Measurements from ENCODE around the gene TRIM65.

Gene TRIM65

DNA sequence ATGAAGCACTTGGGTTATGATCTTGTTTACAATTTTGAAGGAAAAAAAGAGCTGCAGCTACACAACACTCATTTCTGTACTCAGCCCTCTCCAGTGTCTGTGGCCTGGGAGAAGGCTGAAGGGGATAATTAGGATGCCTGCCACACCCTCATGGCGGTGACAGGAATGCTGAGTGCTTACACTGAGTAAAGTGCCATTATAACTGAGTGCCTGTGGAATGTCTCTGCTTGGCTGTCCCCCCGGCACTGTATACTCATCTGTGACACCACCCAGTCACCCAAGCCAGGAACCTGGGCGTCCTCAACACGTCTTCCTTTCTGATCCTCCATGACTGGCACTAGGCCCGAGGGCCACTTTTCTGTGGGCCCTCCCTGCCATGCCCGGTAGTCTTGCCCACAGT, 11.4 kb upstream of the TRIM65 start:
- no peak overlapping the region for H3K4me3 ChIP-seq (ENCODE audit: low read depth, low read length)
- CTCF ChIA-PET = interaction anchor here (0.9 to 10.7 kb wide), 5 partner anchors 12 to 135 kb away, joined by 3 to 276 read pairs (median 5); partner anchors contain the start of genes CDK3 and TRIM65
- DNase-seq (ENCODE audit: low read depth, low spot score) = no peak
- POLR2A ChIA-PET = no interaction called here
- TF ChIP-seq CTCF (IDR thresholded peaks at IDR 0.05; ENCODE audit: insufficient read depth, low read length, missing control alignments) = no peak

GRCh38 chr17:75906143-75906884, 9.6 kb upstream of the TRIM65 start:
- no peak for DNase-seq (ENCODE audit: low read depth, low spot score)
- POLR2A ChIA-PET = interaction anchor here (1.6 kb wide), 1 partner anchor 29 kb away, joined by 3 read pairs; no protein-coding TSS in a partner anchor
- TF ChIP-seq CTCF (IDR thresholded peaks at IDR 0.05; ENCODE audit: insufficient read depth, low read length, missing control alignments) = no peak
- H3K4me3 ChIP-seq (ENCODE audit: low read depth, low read length) = no peak overlapping the region
- CTCF ChIA-PET = interaction anchor here (0.6 to 10.7 kb wide), 15 partner anchors 11 to 277 kb away, joined by 3 to 276 read pairs (median 5); partner anchors contain the start of genes CDK3, FBF1, GALK1 and TRIM65

GRCh38 chr17:75904749-75905521, 8.2 kb upstream of the TRIM65 start, which contains the start of gene MRPL38:
TSS of gene MRPL38 (minus strand) at chr17:75904884. CDS start at chr17:75904875, 9 bp downstream.
- ChIA-PET POLR2A (interaction anchor here (0.6 to 1.6 kb wide), 5 partner anchors 10 to 125 kb away, joined by 3 to 6 read pairs (median 3); partner anchors contain the start of gene FBF1), CTCF (interaction anchor here (0.6 to 10.7 kb wide), 36 partner anchors 9 to 479 kb away, joined by 3 to 276 read pairs (median 4); partner anchors contain the start of genes CDK3, FBF1, GALK1 and SPHK1)
- TF ChIP-seq CTCF (IDR thresholded peaks at IDR 0.05; ENCODE audit: insufficient read depth, low read length, missing control alignments) = peak; percentile 95
- H3K4me3 ChIP-seq (ENCODE audit: low read depth, low read length) = peak within 1 kb of the TSS; percentile 75
- DNase-seq (ENCODE audit: low read depth, low spot score) = peak; percentile 40

GRCh38 chr17:75902406-75902805, 5.7 kb upstream of the TRIM65 start:
- ChIA-PET CTCF (interaction anchor here (0.9 to 10.7 kb wide), 3 partner anchors 14 to 104 kb away, joined by 3 to 276 read pairs (median 3); partner anchors contain the start of gene CDK3), POLR2A (no interaction called here)
- no peak for TF ChIP-seq CTCF (IDR thresholded peaks at IDR 0.05; ENCODE audit: insufficient read depth, low read length, missing control alignments)
- no peak for DNase-seq (ENCODE audit: low read depth, low spot score)
- H3K4me3 ChIP-seq (ENCODE audit: low read depth, low read length) = no peak overlapping the region

DNA sequence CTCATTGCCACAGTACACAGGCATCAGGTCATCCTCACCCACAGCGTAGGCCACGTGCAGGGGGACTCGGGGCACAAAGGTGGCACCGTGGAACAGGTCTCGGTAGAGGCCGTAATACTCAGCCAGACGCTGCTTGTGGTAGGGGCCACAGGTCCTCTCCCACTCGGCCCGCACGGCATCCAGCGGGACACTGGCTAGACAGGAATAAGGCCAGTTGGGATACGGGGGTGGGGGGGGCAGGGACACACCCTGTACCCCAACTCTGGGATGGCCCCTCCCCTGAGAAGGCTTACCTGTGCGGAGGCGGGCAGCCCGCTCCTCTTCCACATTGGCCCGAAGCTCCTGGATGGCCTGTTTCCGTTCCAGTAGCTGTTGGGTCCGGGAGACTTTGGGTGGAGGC, 5.0 kb upstream of the TRIM65 start:
- ChIA-PET CTCF (interaction anchor here (10.7 kb wide), 1 partner anchor 105 kb away, joined by 276 read pairs; the partner anchor contains the start of gene CDK3), POLR2A (no interaction called here)
- H3K4me3 ChIP-seq (ENCODE audit: low read depth, low read length) = no peak overlapping the region
- no peak for TF ChIP-seq CTCF (IDR thresholded peaks at IDR 0.05; ENCODE audit: insufficient read depth, low read length, missing control alignments)
- DNase-seq (ENCODE audit: low read depth, low spot score) = no peak
